ENCODE data around the gene FOXO1. TPM values are rescaled to one million over a fixed set of nuclear protein-coding genes. Genes with fewer than 3 reads are reported as not detected.

The FOXO1 gene
- total RNA-seq, 2 experiments from 2014 or later = 29.2 to 42.1 TPM

- no peak for TF ChIP-seq CTCF (conservative IDR thresholded peaks at IDR 0.05; ENCODE audit: low read length)
- no peak for TF ChIP-seq EZH2phosphoT487 (IDR thresholded peaks at IDR 0.05; ENCODE audit: borderline replicate concordance, low read depth, low read length)
- H3K27ac ChIP-seq (ENCODE audit: low read depth, low read length, poor library complexity, severe bottlenecking) = no peak overlapping the region
- CTCF ChIA-PET (ENCODE audit: unreplicated experiment) = interaction anchor here (1.1 kb wide), 1 partner anchor 144 kb away, joined by 3 read pairs; no protein-coding TSS in a partner anchor
Observed at GRCh38 chr13:40624986-40625385, 41.5 kb downstream of the FOXO1 start.

DNA sequence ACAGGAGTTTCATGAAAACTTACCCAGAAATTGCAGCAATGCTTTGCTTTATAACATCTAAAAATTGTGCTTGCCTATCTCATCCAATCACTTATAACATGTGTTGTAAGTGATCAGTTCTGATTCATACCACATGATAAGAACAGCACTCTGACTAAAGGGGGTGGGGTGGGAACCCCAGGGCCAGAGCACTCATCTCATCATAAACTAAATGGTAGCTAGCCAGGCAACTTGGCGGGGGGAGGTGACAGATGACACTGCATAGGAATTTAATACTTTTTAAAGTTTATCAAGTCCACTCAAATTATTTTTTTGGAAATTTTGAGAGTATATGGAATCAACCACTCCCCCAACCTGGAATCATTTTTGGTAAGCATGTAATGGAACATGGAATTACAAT, 42.1 kb downstream of the FOXO1 start:
- Histone ChIP-seq H3K9me2 (ENCODE audit: insufficient read depth, low read length) (no peaks in the 10 kb centered on the region), H3K27ac (ENCODE audit: low read depth, low read length, poor library complexity, severe bottlenecking) (no peak overlapping the region), H3K79me2 (ENCODE audit: insufficient read depth, low read depth, low read length) (peaks cover 100% of the 10 kb centered on the region), H3K4me3 (ENCODE audit: low read depth, low read length, poor library complexity, severe bottlenecking) (no peak overlapping the region), H3K4me2 (ENCODE audit: low read length) (no peak overlapping the region), H4K20me1 (ENCODE audit: insufficient read depth, low read length) (peaks cover 35% of the 10 kb centered on the region), H2AFZ (ENCODE audit: low read length) (no peak overlapping the region), H3K9me3 (ENCODE audit: low read length) (no peaks in the 10 kb centered on the region), H3K4me1 (ENCODE audit: insufficient read depth, low read length, poor library complexity, severe bottlenecking) (peaks cover 58% of the 10 kb centered on the region), H3K36me3 (ENCODE audit: insufficient read depth, low read length) (peaks cover 53% of the 10 kb centered on the region)
- POLR2A ChIA-PET = interaction anchor here (0.9 kb wide), 1 partner anchor 10 kb away, joined by 3 read pairs; no protein-coding TSS in a partner anchor
- CTCF ChIA-PET (ENCODE audit: unreplicated experiment) = interaction anchor here (1.1 kb wide), 1 partner anchor 144 kb away, joined by 3 read pairs; no protein-coding TSS in a partner anchor
- no peak for TF ChIP-seq CTCF (conservative IDR thresholded peaks at IDR 0.05; ENCODE audit: low read length)
- TF ChIP-seq EZH2phosphoT487 (IDR thresholded peaks at IDR 0.05; ENCODE audit: borderline replicate concordance, low read depth, low read length) = no peak
- intact Hi-C loops (cut with micrococcal nuclease; ENCODE audit: unreplicated experiment) = no loop called here
- DNase-seq (ENCODE audit: low spot score) = no peak
- BruUV-seq (replicated peaks) = no TSS peak

More at GRCh38 chr13:40624986-40625385, 41.5 kb downstream of the FOXO1 start:
- no peaks in the 10 kb centered on the region for H3K9me3 ChIP-seq (ENCODE audit: low read length)
- no peak overlapping the region for H3K4me3 ChIP-seq (ENCODE audit: low read depth, low read length, poor library complexity, severe bottlenecking)
- no peaks in the 10 kb centered on the region for H3K9me2 ChIP-seq (ENCODE audit: insufficient read depth, low read length)
- no peak for DNase-seq (ENCODE audit: low spot score)
- POLR2A ChIA-PET = interaction anchor here (0.9 kb wide), 1 partner anchor 11 kb away, joined by 3 read pairs; no protein-coding TSS in a partner anchor
- H3K4me1 ChIP-seq (ENCODE audit: insufficient read depth, low read length, poor library complexity, severe bottlenecking) = peaks cover 61% of the 10 kb centered on the region
- peaks cover 31% of the 10 kb centered on the region for H4K20me1 ChIP-seq (ENCODE audit: insufficient read depth, low read length)
- intact Hi-C loops (cut with micrococcal nuclease; ENCODE audit: unreplicated experiment) = no loop called here
- H3K79me2 ChIP-seq (ENCODE audit: insufficient read depth, low read depth, low read length) = peaks cover 100% of the 10 kb centered on the region
- H3K4me2 ChIP-seq (ENCODE audit: low read length) = no peak overlapping the region; the same call in 1 of the 2 replicates
- no peak overlapping the region for H2AFZ ChIP-seq (ENCODE audit: low read length)
- H3K36me3 ChIP-seq (ENCODE audit: insufficient read depth, low read length) = peaks cover 52% of the 10 kb centered on the region
- no TSS peak for BruUV-seq (replicated peaks)

GRCh38 chr13:40622761-40623160, 43.7 kb downstream of the FOXO1 start:
- Histone ChIP-seq H3K9me3 (ENCODE audit: low read length) (no peaks in the 10 kb centered on the region), H3K4me3 (ENCODE audit: low read depth, low read length, poor library complexity, severe bottlenecking) (no peak overlapping the region), H3K4me2 (ENCODE audit: low read length) (no peak overlapping the region), H3K27ac (ENCODE audit: low read depth, low read length, poor library complexity, severe bottlenecking) (no peak overlapping the region), H3K36me3 (ENCODE audit: insufficient read depth, low read length) (peaks cover 48% of the 10 kb centered on the region), H2AFZ (ENCODE audit: low read length) (no peak overlapping the region), H4K20me1 (ENCODE audit: insufficient read depth, low read length) (peaks cover 27% of the 10 kb centered on the region), H3K4me1 (ENCODE audit: insufficient read depth, low read length, poor library complexity, severe bottlenecking) (peaks cover 47% of the 10 kb centered on the region), H3K9me2 (ENCODE audit: insufficient read depth, low read length) (no peaks in the 10 kb centered on the region), H3K79me2 (ENCODE audit: insufficient read depth, low read depth, low read length) (peaks cover 100% of the 10 kb centered on the region)
- BruUV-seq (replicated peaks) = TSS peak; percentile 16
- no peak for TF ChIP-seq CTCF (conservative IDR thresholded peaks at IDR 0.05; ENCODE audit: low read length)
- TF ChIP-seq EZH2phosphoT487 (IDR thresholded peaks at IDR 0.05; ENCODE audit: borderline replicate concordance, low read depth, low read length) = no peak
- ChIA-PET CTCF (ENCODE audit: unreplicated experiment) (no interaction called here), POLR2A (interaction anchor here (0.6 to 1.0 kb wide), 3 partner anchors 9 to 24 kb away, joined by 3 to 6 read pairs (median 4); no protein-coding TSS in a partner anchor)
- no peak for DNase-seq (ENCODE audit: low spot score)
- intact Hi-C loops (cut with micrococcal nuclease; ENCODE audit: unreplicated experiment) = no loop called here
